HS-5 (cell line): ENCODE data around the gene MORC4.
"Not testable (repeated sequence)": the region's sequence is repeated elsewhere in the genome, so short reads cannot be mapped to it uniquely, and the experiment has no call there.

ENCODE experiments used
- DNase-seq: peaks from one replicate; pipeline ENCODE4 v3.0.0-alpha.2; 2012; ENCODE audit warnings: low read depth

The MORC4 gene

GRCh38 chrX:107000013-107000515 is at the start of gene MORC4:
Gene MORC4 (minus strand): TSS chrX:107000212. CDS start chrX:106999969, 243 bp downstream.
- DNase-seq: peak; percentile 33

DNA sequence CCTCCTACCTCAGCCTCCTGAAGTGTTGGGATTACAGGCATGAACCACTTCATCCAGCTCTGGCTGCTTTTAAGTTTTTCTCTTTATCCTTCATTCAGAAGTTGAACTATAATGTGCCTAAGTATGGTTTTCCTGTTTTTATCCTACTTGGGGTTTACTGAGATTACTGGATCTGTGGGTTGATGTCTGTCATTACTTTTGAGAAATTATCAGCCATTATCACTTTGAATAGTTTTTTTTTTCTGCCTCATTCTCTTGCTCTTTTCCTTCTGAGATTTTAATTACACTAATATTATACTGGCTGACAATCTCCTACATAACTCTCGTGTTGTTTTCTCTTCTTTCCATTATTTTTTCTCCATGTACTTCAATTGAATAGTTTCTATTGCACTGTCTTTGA is 47.6 kb upstream of the MORC4 start:
- DNase-seq: no peak

GRCh38 chrX:107029752-107030151 is 29.7 kb upstream of the MORC4 start:
- no peak for DNase-seq

GRCh38 chrX:107025545-107025944 is 25.5 kb upstream of the MORC4 start:
- DNase-seq: no peak

GRCh38 chrX:107014936-107015335 is 14.9 kb upstream of the MORC4 start:
- no peak for DNase-seq

GRCh38 chrX:107008034-107008433 is 8.0 kb upstream of the MORC4 start:
- no peak for DNase-seq

DNA sequence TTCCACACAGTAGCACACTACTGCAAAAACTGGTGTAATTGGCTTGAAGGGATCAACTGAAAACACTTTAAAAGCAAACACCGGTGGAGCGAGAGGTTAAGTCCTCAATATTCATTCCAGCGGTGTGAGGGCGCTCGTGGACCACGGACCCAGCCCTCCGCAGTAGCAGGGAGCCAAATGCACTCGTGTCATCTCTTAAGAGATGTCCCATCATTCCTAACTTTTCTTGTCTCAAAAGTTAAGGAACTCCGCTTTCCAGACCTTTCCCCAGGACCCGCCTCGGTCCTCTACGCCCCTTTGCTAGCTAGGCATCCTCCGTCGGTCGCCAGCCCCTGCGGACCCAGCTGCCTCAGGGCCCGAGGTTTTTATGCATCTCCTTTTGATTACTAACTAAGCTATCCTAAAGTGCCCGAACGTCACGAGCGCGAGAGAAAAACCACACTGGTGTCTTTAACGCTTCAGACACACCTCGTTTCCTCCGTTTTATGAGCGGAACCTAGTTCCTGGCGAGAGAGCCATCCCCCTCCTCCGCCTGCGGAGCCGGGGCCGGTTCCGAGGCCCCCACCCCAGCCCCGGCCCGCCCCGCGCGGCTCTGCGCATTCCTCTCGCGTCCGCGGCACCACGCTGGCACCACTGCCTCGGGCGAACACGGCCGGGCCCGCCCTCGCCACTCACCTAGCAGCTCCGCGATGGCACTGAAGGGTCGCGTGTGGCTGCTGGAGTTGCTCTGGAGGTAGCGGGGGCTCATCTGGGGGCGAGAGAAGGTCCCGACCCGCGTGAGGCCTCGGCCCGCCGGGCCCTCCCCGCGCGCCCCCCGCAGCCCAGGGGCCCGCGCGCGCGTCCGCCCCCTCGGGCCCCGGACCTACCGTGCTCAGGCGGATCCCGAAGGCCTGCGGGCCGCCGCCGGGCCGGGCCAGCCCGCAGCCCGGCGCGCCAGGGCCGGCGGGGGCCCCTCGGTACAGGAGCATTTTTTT is 723 bp downstream of the MORC4 start:
- DNase-seq: peak; percentile 9

DNA sequence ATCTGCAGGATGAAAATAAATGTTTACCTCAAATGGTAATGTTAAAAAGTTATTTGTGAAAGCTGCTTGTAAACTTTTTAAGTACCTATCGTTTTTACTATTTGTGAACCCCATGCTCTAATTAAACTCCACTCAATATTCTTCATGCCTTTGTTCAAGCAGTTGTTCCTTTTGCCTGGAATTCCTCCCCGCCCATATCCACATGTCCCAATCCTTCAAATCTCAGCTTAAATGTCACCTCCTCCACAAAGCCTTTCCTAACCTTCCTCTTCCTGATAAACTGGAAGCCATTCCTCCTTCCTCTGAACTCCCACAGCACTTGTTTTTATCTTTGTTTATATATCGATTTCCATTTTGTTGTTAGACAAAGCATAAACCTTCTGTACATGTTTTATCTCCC is 2.4 kb downstream of the MORC4 start:
- DNase-seq: no peak

DNA sequence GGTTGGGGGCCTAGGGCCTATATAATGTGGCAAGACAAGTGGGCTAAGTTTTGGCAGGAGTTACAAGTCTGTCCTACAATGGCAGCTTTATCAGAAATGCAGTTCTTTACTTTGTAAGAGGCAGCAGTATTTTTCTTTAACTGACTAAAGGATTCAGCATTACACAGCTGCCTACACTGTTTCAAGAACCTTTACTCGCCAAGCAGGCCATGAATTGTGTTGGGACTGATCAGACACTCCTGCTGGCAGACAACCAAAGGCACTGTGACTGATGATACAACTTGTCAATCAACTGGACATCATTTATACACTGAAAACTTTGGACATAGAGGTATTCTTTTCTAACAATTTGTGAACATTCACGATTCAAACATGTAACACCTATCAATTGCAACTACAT is 4.3 kb downstream of the MORC4 start:
- DNase-seq: no peak

DNA sequence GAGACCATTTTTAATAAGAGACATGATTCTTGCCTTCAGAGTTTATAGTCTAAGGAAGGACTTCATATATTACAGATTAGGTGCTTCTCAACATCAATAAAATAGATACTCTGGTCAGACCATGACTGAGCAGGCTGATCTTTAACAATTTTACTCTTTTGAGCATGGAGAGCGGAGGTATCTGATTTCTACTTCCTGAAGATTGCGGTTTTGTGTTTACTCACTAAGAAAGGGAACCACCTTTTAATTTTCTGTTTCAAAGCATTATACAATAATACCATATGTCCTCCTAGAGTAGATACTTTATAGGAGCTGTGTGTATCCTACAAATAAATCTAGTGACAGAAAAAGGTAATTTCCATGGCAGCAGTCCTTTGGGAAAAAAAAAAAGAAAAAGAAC is 12.5 kb downstream of the MORC4 start:
- DNase-seq: no peak

DNA sequence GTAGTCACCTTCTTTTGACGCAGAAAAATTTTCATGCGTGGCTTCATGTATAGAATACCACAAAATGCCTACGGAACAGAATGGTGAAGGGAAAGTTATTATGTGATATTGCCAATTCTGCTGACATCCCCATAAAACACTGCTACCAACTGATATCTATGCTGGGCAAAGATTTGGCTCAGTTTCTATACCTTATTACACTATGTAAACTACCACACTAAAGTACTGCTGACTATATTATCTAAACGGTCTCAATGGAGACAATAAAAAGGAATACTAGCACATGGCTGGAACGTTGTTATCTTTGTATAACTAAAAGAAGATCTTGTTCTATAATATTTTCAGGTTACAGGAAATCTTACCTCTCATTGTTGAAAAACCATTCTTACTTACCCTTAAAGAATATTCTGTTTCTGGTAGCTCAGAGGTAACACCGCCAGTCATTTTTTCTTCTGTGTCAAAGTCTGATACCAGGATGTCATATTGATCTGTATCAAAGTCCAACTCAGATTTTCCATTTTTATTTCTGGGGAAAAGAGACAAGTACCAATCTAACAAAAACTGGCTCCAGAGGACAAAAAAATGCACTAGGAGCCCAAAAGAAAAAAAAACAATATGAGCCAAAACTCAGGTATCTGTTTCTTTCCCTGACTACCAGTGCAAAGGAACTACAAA is 18.9 kb downstream of the MORC4 start:
- no peak for DNase-seq

DNA sequence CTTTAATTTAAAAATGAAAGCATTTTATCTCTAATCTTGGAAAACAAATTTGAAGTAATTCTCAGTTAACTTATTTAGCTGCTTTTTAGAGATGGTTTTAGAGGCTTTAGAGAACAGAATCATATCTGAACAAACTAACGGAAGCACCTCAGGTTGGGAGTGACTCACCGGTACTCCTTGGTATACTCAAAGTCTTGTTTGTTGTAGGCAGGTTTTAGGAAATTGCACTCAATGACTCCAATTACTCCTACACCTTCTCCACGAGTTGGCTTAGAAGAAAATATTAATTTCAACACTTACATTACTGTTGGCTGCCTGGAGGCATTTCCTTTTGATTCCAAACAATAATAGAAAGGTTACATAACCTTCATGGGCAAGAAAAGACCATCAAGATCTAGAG is 23.6 kb downstream of the MORC4 start:
- no peak for DNase-seq

- no peak for DNase-seq
Measured at GRCh38 chrX:106973433-106974149, 26.4 kb downstream of the MORC4 start.

DNA sequence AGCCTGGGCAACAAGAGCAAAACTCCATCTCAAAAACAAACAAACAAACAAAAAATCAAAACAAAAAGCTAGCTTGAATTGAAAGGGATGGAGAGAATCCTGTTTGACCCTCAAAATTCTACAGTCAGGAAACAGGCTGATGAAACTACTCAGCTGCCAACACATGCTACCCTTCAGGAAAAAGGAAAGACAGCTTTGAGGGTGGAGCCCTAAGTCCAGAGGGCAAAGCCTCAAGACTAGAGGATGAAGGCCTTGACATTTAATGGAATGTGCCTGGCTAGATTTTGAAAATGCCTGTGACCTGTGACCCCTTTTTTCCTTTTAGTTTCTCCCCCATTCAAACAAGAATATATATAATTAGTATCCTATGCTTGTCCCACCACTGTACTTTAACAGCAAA is 27.1 kb downstream of the MORC4 start:
- DNase-seq: no peak

DNA sequence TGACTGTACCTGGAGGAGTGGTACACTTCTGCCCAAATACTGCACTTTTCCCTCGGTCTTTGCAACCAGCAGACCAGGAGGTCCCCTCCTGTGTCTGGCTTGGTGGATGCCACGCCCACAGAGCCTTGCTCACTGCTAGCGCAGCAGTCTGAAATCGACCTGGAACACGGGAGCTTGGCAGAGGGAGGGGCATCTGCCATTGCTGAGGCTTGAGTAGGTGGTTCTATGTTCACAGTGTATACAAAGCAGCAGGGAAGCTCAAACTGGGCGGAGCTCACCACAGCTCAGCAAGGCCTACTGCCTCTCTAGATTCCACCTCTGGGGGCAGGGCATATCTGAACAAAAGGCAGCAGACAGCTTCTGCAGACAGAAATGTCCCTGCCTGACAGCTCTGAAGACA is 33.5 kb downstream of the MORC4 start:
- not testable (repeated sequence) for DNase-seq

DNA sequence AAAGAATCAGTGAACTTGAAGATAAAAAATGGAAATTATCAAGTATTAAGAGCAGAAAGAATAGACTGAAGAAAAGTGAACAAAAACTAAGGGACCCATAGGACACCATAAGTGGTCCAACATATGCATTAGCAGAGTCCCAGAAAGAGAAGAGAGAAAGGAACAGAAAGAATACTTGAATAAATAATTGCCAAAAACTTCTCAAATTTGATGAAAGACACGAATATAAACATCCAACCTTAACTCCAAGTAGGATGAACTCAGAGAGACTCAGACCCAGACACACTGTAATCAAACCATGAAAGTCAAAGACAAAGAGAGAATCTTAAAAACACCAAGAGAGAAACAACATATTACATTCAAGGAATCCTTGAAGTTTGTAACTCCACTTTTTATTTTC is 35.7 kb downstream of the MORC4 start:
- no peak for DNase-seq

- no peak for DNase-seq
Measured at GRCh38 chrX:106963111-106963510, 36.9 kb downstream of the MORC4 start.

DNA sequence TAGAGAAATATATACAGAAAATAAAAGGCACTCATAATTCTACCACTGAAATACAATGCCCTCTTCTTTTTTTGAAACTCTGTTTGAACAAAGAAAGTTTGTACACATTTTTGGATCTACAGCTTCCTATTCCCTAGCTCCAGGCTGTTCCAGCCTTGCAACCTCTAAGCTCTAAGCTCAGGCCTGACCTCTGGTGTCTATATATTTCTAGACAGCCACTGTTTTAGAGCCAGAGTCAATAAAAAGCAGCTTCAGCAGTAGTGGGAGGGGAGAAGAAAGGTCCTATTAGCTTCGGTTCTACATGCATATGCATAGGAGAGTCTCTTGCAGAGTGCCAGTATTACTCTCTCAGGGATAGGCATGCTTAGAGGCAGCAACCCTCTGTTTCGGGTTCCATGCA is 40.1 kb downstream of the MORC4 start:
- no peak for DNase-seq

GRCh38 chrX:106957856-106958255 is 42.2 kb downstream of the MORC4 start:
- DNase-seq: no peak

- DNase-seq: no peak
Measured at GRCh38 chrX:106955004-106955772, 44.8 kb downstream of the MORC4 start.

GRCh38 chrX:106954041-106954440 is 46.0 kb downstream of the MORC4 start:
- no peak for DNase-seq

DNA sequence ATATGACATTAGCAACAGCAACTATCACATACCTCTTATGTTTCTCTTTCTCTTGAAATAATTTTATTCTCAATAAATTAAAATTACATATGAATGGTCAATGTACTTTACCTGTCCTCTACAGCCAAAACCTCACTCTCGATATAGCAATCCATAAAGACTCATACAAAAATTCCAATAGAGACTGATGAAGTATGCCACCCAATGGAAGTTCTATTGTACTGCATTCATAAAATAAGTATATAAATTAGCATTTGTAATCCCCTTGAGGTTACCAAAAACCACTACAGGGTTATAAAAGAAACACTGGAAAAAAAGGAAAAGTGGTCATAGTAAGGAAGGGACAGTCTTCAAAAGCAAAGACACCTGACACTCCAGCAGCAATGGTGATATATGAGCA is 47.0 kb downstream of the MORC4 start:
- no peak for DNase-seq
